Ishikawa (cell line): ENCODE results near the gene CCDC187.

Experiments used
- CEBPB ChIP-seq: IDR thresholded peaks from 2 replicates; pipeline ENCODE4 v1.6.1; 2012
- CREB1 ChIP-seq: IDR thresholded peaks from 2 replicates; pipeline ENCODE4 v1.6.1; 2012; ENCODE audit warnings: low read depth
- EGR1 ChIP-seq: IDR thresholded peaks from 2 replicates; pipeline ENCODE4 v1.6.1; 2012
- EP300 ChIP-seq: IDR thresholded peaks from 2 replicates; pipeline ENCODE4 v1.6.1; 2012; ENCODE audit warnings: borderline replicate concordance
- FOXM1 ChIP-seq: IDR thresholded peaks from 2 replicates; pipeline ENCODE4 v1.6.1; 2012; ENCODE audit warnings: low read depth, borderline replicate concordance
- NFIC ChIP-seq: IDR thresholded peaks from 2 replicates; pipeline ENCODE4 v1.6.1; 2012
- RAD21 ChIP-seq: IDR thresholded peaks from 2 replicates; pipeline ENCODE4 v1.6.1; 2012; ENCODE audit warnings: low read depth
- TAF1 ChIP-seq: IDR thresholded peaks from 2 replicates; pipeline ENCODE4 v1.6.1; 2012; ENCODE audit warnings: low read depth, mild to moderate bottlenecking
- TCF12 ChIP-seq: IDR thresholded peaks from 2 replicates; pipeline ENCODE4 v1.6.1; 2012; ENCODE audit warnings: low read depth
- TEAD4 ChIP-seq: IDR thresholded peaks from 2 replicates; pipeline ENCODE4 v1.6.1; 2012
- YY1 ChIP-seq: IDR thresholded peaks from 2 replicates; pipeline ENCODE4 v1.6.1; 2012; ENCODE audit warnings: low read depth
- ZBTB7A ChIP-seq: IDR thresholded peaks from 2 replicates; pipeline ENCODE4 v1.6.1; 2012; ENCODE audit warnings: low read depth
- TF ChIP-seq, protein P1 (sequence below): IDR thresholded peaks from 2 replicates; pipeline ENCODE4 v1.6.1; 2012; ENCODE audit warnings: low read depth, mild to moderate bottlenecking
- TF ChIP-seq, protein P2 (sequence below): IDR thresholded peaks from 2 replicates; pipeline ENCODE4 v1.6.1; 2012
- TF ChIP-seq, protein P3 (sequence below): IDR thresholded peaks from 2 replicates; pipeline ENCODE4 v1.6.1; 2012

CCDC187 gene

DNA sequence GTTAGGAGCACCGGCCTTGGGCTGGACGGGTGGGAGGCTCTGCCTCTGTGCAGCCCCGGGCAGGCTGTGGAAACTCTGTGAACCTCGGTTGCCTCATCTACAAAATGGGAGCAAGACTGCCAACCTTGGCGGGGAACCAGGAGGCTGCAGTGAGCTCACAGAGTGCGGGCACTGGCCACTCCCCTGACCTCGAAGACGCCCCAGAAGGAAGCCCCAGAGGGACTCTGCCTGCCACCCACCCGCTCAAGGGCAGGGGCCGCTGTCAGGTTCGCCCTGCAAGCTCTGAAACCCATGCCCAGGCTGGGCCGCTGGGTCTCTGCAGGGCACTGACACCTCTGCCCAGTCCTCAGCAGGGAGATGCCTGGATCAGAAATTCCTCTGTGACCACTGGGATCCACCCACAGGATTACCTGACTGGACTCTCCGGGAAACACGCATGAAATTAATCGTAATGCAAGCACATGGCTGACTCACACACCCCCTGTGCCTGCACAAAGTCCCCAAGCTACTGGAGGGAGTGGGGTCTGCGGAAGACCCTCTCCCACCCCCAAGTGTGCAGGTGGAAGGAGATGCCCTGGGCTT lies 7.4 kb downstream of the CCDC187 start:
- TF ChIP-seq, protein P1, sequence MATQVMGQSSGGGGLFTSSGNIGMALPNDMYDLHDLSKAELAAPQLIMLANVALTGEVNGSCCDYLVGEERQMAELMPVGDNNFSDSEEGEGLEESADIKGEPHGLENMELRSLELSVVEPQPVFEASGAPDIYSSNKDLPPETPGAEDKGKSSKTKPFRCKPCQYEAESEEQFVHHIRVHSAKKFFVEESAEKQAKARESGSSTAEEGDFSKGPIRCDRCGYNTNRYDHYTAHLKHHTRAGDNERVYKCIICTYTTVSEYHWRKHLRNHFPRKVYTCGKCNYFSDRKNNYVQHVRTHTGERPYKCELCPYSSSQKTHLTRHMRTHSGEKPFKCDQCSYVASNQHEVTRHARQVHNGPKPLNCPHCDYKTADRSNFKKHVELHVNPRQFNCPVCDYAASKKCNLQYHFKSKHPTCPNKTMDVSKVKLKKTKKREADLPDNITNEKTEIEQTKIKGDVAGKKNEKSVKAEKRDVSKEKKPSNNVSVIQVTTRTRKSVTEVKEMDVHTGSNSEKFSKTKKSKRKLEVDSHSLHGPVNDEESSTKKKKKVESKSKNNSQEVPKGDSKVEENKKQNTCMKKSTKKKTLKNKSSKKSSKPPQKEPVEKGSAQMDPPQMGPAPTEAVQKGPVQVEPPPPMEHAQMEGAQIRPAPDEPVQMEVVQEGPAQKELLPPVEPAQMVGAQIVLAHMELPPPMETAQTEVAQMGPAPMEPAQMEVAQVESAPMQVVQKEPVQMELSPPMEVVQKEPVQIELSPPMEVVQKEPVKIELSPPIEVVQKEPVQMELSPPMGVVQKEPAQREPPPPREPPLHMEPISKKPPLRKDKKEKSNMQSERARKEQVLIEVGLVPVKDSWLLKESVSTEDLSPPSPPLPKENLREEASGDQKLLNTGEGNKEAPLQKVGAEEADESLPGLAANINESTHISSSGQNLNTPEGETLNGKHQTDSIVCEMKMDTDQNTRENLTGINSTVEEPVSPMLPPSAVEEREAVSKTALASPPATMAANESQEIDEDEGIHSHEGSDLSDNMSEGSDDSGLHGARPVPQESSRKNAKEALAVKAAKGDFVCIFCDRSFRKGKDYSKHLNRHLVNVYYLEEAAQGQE: no peak
- peak; percentile 24; the same call in 1 of the 2 replicates for TF ChIP-seq TEAD4
- no peak for TF ChIP-seq NFIC
- TF ChIP-seq TAF1: no peak
- TF ChIP-seq EP300: no peak
- peak; percentile 60; the same call in 1 of the 2 replicates for TF ChIP-seq ZBTB7A
- no peak for TF ChIP-seq RAD21

DNA sequence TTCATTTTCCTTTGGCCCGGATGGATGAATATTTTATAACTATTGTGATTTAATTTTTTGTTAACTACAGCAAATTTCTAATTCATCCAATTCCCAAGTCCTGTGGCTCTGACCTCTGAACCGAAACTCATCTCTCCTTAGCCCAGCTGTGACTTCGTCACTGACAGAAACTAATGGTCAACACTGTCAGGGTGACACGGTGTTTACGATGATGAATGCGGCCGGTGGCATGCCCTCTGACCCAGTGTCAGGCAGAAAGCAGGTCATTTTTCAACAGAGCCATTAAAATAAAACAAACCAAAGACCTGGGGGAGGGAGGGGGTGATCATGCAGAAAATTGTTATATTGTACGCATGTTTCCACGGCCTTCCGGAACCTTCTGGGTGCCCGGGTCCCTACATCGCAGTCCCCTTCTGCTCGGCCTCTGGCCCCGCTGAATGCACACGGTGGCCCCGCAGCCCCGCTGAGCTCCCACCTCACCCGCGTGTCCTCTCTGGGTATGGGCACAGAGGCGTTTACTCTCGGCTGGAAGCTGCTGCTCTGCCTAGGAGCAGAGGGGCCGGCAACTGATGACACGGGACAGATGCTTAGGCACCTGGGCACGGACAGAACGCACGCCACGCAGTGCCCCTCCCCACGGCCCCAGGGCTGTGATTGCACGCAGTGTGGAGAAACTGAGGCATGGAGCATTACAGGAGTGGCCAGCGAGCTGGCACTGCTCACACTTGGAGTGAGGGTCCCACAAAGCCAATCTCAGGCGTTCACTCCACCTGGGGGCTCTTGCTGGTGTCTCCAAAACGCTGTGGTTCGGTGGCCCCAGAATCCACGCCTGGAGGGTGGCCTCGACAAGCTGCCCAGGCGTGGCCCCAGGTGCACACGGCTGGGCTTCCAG lies 8.1 kb downstream of the CCDC187 start:
- TF ChIP-seq TCF12: peak; percentile 64
- TF ChIP-seq RAD21: no peak
- no peak for TF ChIP-seq TAF1
- TF ChIP-seq EGR1: no peak
- 0 out of 2 replicates have a peak, but pooled peaks have one; percentile 27 for TF ChIP-seq TEAD4
- TF ChIP-seq, protein P2, sequence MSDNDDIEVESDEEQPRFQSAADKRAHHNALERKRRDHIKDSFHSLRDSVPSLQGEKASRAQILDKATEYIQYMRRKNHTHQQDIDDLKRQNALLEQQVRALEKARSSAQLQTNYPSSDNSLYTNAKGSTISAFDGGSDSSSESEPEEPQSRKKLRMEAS: no peak
- TF ChIP-seq YY1: no peak
- peak; percentile 27; the same call in 1 of the 2 replicates for TF ChIP-seq NFIC

DNA sequence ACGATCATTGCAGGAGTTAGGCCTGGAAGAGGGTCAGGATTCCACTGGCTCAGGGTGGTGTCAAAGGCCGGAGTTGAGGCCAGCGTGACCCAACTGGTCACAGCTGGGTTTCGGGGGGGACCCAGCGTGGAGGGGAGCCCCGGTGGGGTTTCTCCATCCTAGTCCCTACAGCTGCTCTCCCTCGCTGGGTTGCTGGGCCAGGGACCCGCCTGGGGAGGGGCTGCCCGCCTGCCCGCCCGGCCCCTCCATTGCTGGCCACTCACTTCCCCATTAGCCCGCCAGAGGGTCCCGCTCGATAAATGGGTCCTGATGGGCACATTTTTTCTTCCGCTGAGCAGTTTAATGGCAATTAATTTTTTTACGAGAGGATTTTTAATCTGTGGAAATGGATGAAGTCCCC lies 8.8 kb downstream of the CCDC187 start:
- no peak for TF ChIP-seq TAF1
- no peak for TF ChIP-seq YY1
- TF ChIP-seq EP300: no peak
- no peak for TF ChIP-seq TEAD4
- TF ChIP-seq, protein P2: no peak
- TF ChIP-seq TCF12: no peak
- TF ChIP-seq, protein P1: no peak
- no peak for TF ChIP-seq CEBPB
- TF ChIP-seq NFIC: no peak
- TF ChIP-seq FOXM1: no peak
- no peak for TF ChIP-seq ZBTB7A
- no peak for TF ChIP-seq CREB1
- TF ChIP-seq, protein P3, sequence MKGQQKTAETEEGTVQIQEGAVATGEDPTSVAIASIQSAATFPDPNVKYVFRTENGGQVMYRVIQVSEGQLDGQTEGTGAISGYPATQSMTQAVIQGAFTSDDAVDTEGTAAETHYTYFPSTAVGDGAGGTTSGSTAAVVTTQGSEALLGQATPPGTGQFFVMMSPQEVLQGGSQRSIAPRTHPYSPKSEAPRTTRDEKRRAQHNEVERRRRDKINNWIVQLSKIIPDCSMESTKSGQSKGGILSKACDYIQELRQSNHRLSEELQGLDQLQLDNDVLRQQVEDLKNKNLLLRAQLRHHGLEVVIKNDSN: no peak
- TF ChIP-seq EGR1: no peak
- TF ChIP-seq RAD21: no peak

DNA sequence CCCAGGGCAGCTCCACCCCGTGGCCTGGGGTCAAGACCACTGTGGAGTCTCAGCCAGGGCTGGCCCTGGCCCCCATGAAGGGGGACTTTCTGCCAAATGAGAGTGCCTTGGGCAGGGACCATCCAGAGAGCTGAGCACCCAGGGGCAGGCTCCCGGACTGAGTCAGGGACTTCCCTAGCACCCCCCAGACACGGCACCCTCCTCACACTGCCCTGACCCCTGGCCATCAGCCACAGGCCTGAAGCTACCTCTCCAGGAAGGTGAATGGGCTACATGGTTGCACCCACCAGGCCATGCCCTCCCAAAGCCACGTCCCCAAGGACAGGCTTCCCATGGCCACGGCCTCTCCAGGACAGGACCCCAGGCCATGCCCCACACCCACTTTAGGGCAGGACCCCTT lies 9.5 kb downstream of the CCDC187 start:
- TF ChIP-seq RAD21: no peak
- TF ChIP-seq YY1: no peak
- TF ChIP-seq EP300: no peak
- no peak for TF ChIP-seq TAF1
- TF ChIP-seq FOXM1: no peak
- no peak for TF ChIP-seq ZBTB7A
- no peak for TF ChIP-seq NFIC
- TF ChIP-seq, protein P3: no peak
- TF ChIP-seq, protein P2: no peak
- TF ChIP-seq TCF12: no peak
- TF ChIP-seq, protein P1: no peak
- no peak for TF ChIP-seq CREB1
- no peak for TF ChIP-seq EGR1
